ENCODE data around the gene TGFBRAP1.

Gene TGFBRAP1

DNA sequence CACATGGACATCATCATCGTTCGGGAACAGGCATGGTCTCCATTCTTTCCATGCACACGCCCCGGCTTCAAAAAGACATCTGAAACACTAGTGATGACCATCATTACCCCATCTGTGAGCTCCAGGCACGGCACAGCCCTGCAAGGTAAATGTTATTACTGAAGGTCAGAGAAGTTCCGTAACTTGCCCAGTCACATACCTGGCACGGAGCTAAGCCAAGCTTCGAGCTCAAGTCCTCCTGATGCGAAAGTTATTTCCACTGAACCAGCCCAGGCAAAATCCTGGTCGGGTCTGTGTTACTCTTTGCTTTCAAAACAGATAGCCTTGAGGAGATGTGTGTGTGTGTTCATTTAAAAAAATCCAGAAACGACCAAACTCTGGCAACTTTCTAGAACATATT lies 46.5 kb upstream of the TGFBRAP1 start:
- Mint-ChIP-seq H3K4me3 (no peak overlapping the region), H3K27me3 (ENCODE audit: low read depth) (no peaks in the 10 kb centered on the region), H3K27ac (peak overlapping the region in 2 of 3 experiments; percentile 12 to 81), H3K4me1 (peaks cover 58% of the 10 kb centered on the region), H3K36me3 (ENCODE audit: low read depth) (peaks cover 36% of the 10 kb centered on the region), H3K9me3 (no peaks in the 10 kb centered on the region)
- TF ChIP-seq, protein P1, sequence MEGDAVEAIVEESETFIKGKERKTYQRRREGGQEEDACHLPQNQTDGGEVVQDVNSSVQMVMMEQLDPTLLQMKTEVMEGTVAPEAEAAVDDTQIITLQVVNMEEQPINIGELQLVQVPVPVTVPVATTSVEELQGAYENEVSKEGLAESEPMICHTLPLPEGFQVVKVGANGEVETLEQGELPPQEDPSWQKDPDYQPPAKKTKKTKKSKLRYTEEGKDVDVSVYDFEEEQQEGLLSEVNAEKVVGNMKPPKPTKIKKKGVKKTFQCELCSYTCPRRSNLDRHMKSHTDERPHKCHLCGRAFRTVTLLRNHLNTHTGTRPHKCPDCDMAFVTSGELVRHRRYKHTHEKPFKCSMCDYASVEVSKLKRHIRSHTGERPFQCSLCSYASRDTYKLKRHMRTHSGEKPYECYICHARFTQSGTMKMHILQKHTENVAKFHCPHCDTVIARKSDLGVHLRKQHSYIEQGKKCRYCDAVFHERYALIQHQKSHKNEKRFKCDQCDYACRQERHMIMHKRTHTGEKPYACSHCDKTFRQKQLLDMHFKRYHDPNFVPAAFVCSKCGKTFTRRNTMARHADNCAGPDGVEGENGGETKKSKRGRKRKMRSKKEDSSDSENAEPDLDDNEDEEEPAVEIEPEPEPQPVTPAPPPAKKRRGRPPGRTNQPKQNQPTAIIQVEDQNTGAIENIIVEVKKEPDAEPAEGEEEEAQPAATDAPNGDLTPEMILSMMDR (IDR thresholded peaks at IDR 0.05; ENCODE audit: unreplicated experiment in 3 of 3), result no peak

DNA sequence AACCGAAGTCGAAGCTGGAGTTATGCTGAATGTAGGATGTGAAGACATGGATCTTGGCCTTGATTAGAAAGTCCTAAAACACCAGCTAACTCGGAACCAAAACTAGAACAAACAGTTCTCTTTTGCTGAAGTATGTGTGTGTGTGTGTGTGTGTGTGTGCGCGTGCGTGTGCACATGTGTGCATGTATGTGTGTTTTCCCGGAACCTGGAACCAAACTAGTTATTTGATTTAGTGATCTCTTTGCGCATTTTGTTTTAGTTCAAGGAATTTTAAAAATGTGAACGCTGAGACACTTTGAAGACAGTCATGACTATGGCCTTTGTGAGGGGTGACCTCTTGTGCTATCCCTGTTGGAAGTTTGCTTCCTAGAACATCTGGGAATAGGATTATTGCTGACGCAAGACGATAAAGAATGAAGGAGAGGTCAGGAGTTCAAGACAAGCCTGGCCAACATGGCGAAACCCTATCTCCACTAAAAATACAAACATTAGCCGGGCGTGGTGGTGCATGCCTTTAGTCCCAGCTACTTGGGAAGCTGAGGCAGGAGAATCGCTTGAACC lies 45.5 kb upstream of the TGFBRAP1 start:
- TF ChIP-seq, protein P1 (IDR thresholded peaks at IDR 0.05; ENCODE audit: unreplicated experiment in 3 of 3), result no peak
- Mint-ChIP-seq H3K4me1 (peaks cover 58% of the 10 kb centered on the region), H3K36me3 (ENCODE audit: low read depth) (peaks cover 35% of the 10 kb centered on the region), H3K27me3 (ENCODE audit: low read depth) (peaks cover under 1% of the 10 kb centered on the region), H3K9me3 (no peaks in the 10 kb centered on the region), H3K4me3 (no peak overlapping the region), H3K27ac (peak overlapping the region; percentile 52 to 77 (median 75))

DNA sequence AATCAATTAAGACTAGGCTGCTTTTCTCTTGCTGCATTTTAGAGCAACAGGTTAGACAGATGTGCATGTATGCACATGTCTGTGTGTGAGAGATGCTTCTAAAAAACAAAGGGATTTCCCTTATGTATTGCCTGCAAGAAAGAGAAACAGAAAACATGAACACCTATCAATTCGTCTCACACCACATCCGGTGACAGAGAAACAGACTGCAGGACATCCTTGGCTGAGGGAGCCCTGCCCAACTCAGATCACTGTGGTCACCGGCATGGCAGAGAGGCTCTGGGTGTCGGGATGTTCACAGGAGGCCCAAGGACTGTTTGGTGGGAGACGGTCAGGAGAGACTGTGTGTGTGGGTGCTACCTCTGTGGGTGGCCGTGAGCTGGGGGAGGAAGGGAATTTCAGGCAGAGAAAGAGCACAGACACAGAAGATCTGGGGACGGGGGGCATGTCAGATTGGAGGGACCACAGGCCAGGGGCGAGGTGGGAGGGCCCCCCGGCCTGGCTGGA lies 44.4 kb upstream of the TGFBRAP1 start:
- H3K27me3 Mint-ChIP-seq (ENCODE audit: low read depth), result peaks cover 6% of the 10 kb centered on the region
- TF ChIP-seq, protein P1 (IDR thresholded peaks at IDR 0.05; ENCODE audit: unreplicated experiment in 3 of 3), result no peak
- no peaks in the 10 kb centered on the region for H3K9me3 Mint-ChIP-seq
- peak overlapping the region; percentile 52 to 77 (median 75) for H3K27ac Mint-ChIP-seq
- H3K36me3 Mint-ChIP-seq (ENCODE audit: low read depth), result peaks cover 40% of the 10 kb centered on the region
- peak overlapping the region in 1 of 3 experiments; percentile 22 for H3K4me3 Mint-ChIP-seq
- peaks cover 59% of the 10 kb centered on the region for H3K4me1 Mint-ChIP-seq

DNA sequence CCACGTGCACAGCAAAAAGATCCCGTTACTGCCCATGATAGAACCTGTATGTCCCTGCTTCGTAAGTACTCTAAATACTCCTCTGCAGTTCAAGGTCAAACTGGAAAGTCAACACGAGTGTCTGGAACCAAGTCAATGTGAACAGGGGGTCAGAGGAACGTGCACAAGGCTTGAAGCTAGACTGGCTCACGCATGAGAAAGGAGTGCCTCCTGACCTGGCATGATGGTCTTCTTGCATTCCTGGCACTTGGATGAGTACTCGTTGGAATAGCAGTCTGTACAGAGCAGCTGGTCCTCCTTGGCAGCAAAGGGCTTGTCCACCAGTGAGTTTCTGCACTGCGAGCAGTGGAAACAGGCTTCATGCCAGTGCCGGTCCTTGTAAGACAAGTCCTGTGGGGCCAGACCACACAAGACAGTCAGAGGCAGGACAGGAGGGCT lies 43.8 kb upstream of the TGFBRAP1 start:
- peaks cover 59% of the 10 kb centered on the region for H3K4me1 Mint-ChIP-seq
- H3K9me3 Mint-ChIP-seq, result no peaks in the 10 kb centered on the region
- peaks cover 6% of the 10 kb centered on the region for H3K27me3 Mint-ChIP-seq (ENCODE audit: low read depth)
- H3K36me3 Mint-ChIP-seq (ENCODE audit: low read depth), result peaks cover 43% of the 10 kb centered on the region
- H3K27ac Mint-ChIP-seq, result peak overlapping the region in 2 of 3 experiments; percentile 75 to 77
- H3K4me3 Mint-ChIP-seq, result no peak overlapping the region
- TF ChIP-seq, protein P1 (IDR thresholded peaks at IDR 0.05; ENCODE audit: unreplicated experiment in 3 of 3), result no peak

DNA sequence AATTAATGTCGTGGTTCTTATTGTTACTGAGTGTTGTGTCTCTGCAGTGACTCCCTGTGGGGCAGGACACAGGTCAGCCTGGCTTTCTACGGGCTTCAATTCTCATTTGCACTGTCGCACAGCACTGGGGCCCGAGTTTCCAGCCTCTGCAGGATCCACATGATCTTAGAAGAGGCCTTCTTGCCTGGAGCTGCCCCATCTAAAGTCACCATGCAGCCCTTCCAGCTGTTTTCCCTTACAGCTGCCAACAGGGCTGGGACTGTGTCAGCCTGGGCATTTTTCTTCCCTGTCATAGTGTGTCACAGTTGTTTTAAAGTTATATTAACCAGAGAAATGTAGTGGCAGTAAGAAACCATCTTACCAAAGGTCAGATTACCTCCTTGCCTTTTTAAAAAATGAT lies 42.3 kb upstream of the TGFBRAP1 start:
- peak overlapping the region; percentile 0 to 49 (median 25) for H3K27ac Mint-ChIP-seq
- TF ChIP-seq, protein P1 (IDR thresholded peaks at IDR 0.05; ENCODE audit: unreplicated experiment in 3 of 3), result no peak
- no peaks in the 10 kb centered on the region for H3K9me3 Mint-ChIP-seq
- peaks cover 6% of the 10 kb centered on the region for H3K27me3 Mint-ChIP-seq (ENCODE audit: low read depth)
- H3K36me3 Mint-ChIP-seq (ENCODE audit: low read depth), result peaks cover 46% of the 10 kb centered on the region
- no peak overlapping the region for H3K4me3 Mint-ChIP-seq
- H3K4me1 Mint-ChIP-seq, result peaks cover 57% of the 10 kb centered on the region

DNA sequence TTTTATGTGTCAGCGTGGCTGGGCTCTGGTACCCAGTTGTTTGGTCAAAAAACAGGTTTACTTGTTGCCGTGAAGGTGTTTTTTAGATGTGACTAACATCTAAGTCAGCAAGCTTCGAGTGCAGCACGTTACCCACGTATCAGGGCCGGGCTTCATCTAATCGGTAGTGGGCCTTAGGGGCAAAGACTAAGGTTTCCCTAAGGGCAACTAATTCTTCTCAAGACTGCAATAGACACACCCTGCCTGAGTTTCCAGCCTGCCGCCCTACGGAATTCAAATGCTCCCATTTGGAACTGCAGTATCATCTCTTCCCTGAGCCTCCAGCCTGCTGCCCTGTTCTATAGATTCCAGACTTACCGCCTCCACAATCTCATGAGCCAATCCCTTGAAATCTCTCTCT lies 41.6 kb upstream of the TGFBRAP1 start:
- Mint-ChIP-seq H3K9me3 (no peaks in the 10 kb centered on the region), H3K27me3 (ENCODE audit: low read depth) (peaks cover 6% of the 10 kb centered on the region), H3K27ac (peak overlapping the region in 2 of 3 experiments; percentile 0 to 25), H3K4me3 (no peak overlapping the region), H3K4me1 (peaks cover 50% of the 10 kb centered on the region), H3K36me3 (ENCODE audit: low read depth) (peaks cover 44% of the 10 kb centered on the region)
- TF ChIP-seq, protein P1 (IDR thresholded peaks at IDR 0.05; ENCODE audit: unreplicated experiment in 3 of 3), result no peak

Measured in nephron (organoid).